Measurements from ENCODE around the gene CCDC15. TPM values are rescaled to one million over a fixed set of nuclear protein-coding genes. Genes with fewer than 3 reads are reported as not detected.

The CCDC15 gene
- total and polyA plus RNA-seq, 2 of the 4 experiments (the other 2 are of a cell fraction), result 1.1 to 2.0 TPM

DNA sequence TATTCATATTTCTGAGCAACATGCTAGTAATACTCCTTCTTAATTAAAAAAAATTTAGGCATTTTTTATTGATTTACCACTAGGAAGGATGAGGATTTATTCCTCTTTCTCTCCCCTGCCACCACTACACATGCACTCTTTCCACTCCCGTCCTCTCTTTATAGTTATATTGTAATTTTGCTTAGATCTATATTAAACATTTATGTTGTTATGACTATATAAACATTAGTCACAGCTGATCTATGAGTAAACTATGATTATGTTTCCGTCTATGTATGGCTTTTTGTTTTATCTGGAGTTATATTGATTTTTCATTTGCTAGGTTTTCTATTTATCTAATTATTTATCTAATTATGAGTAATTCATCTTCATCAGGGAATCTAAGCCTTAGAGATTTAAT lies 17.8 kb downstream of the CCDC15 start:
- no peak overlapping the region for H3K4me2 ChIP-seq (ENCODE audit: low read depth, low read length)
- H4K8ac ChIP-seq (ENCODE audit: low read depth in 2 of 2, low read length in 2 of 2), result no peak overlapping the region
- no peak overlapping the region for H2BK120ac ChIP-seq (ENCODE audit: low read depth, low read length)
- H2BK5ac ChIP-seq (ENCODE audit: low read depth, low read length, poor library complexity, severe bottlenecking), result no peak overlapping the region
- no peak overlapping the region for H3K14ac ChIP-seq (replicated peaks; ENCODE audit: low read depth, low read length)
- dilution Hi-C loops (cut with HindIII; ENCODE audit: low sequenced_read_pairs, unreplicated experiment) (no loop called here), intact Hi-C loops (cut with micrococcal nuclease) (loop anchor here (2.0 kb wide), 1 partner anchor 169 kb away; no protein-coding TSS in a partner anchor), in situ Hi-C loops (cut with MboI; ENCODE audit: low sequenced_read_pairs) (loop anchor here (10.0 kb wide), 2 partner anchors 173 to 453 kb away; no protein-coding TSS in a partner anchor)
- ChIA-PET POLR2A (ENCODE audit: unreplicated experiment) (no interaction called here), CTCF (no interaction called here)
- H2BK20ac ChIP-seq (ENCODE audit: low read depth, low read length), result no peak overlapping the region
- no peaks in the 10 kb centered on the region for H3K4me1 ChIP-seq (ENCODE audit: control insufficient read depth, insufficient read depth, low read length)
- no peak overlapping the region for H4K91ac ChIP-seq (ENCODE audit: insufficient read depth, low read depth, low read length)
- no CpG with 5 or more reads among the region's 2 CpGs for WGBS, 2 experiments (ENCODE audit: extremely low coverage in 2 of 2, insufficient read length in 1 of 2)
- H2AFZ ChIP-seq (replicated peaks; ENCODE audit: low read length, poor library complexity), result no peak overlapping the region
- H2BK15ac ChIP-seq (ENCODE audit: low read depth, low read length), result no peak overlapping the region
- H3K4ac ChIP-seq (ENCODE audit: low read depth, low read length), result no peak overlapping the region
- H3K79me1 ChIP-seq (ENCODE audit: low read depth in 1 of 2, low read length in 2 of 2), result no peaks in the 10 kb centered on the region
- no peak overlapping the region for H3K18ac ChIP-seq (ENCODE audit: low read depth, low read length)
- no peak overlapping the region for H3K56ac ChIP-seq (ENCODE audit: extremely low read depth, insufficient read depth, low read length)
- H4K5ac ChIP-seq (ENCODE audit: low read depth, low read length), result no peak overlapping the region
- H3K9me3 ChIP-seq (ENCODE audit: control insufficient read depth, insufficient read depth, low read length), result no peaks in the 10 kb centered on the region
- BruUV-seq (replicated peaks), result no TSS peak
- H4K20me1 ChIP-seq (ENCODE audit: insufficient read depth, low read length), result no peaks in the 10 kb centered on the region
- H3K27me3 ChIP-seq (ENCODE audit: control insufficient read depth, insufficient read depth, low read length), result no peaks in the 10 kb centered on the region
- no peaks in the 10 kb centered on the region for H3K9me1 ChIP-seq (ENCODE audit: insufficient read depth, low read length)
- ATAC-seq (ENCODE audit: low read depth) (no peak), DNase-seq (peak; percentile 7)
- H3K27ac ChIP-seq (ENCODE audit: insufficient read depth, low read length), result no peak overlapping the region
- no peak overlapping the region for H3K23ac ChIP-seq (ENCODE audit: low read depth, low read length)
- no peak overlapping the region for H2AK5ac ChIP-seq (ENCODE audit: low read depth, low read length)
- H3K4me3 ChIP-seq (ENCODE audit: insufficient read depth, low read depth, low read length), result no peak overlapping the region
- H3K36me3 ChIP-seq (ENCODE audit: control insufficient read depth, insufficient read depth, low read length), result no peaks in the 10 kb centered on the region
- H3K9ac ChIP-seq (ENCODE audit: low read depth, low read length), result no peak overlapping the region
- no peak overlapping the region for H2AK9ac ChIP-seq (replicated peaks; ENCODE audit: low read depth, low read length, poor library complexity)
- TF ChIP-seq RAD21 (IDR thresholded peaks at IDR 0.05; ENCODE audit: low read length) (no peak), FOS (IDR thresholded peaks at IDR 0.05; ENCODE audit: low read depth, low read length) (no peak), SMC3 (IDR thresholded peaks at IDR 0.05; ENCODE audit: low read depth, low read length) (no peak), POLR2A (IDR thresholded peaks at IDR 0.05; ENCODE audit: low read depth, low read length) (no peak), MAFK (IDR thresholded peaks at IDR 0.05; ENCODE audit: low read depth, low read length) (no peak), CHD1 (IDR thresholded peaks at IDR 0.05; ENCODE audit: low read depth, low read length) (no peak), BHLHE40 (IDR thresholded peaks at IDR 0.05; ENCODE audit: low read depth, low read length) (no peak), RFX5 (IDR thresholded peaks at IDR 0.05; ENCODE audit: low read depth, low read length) (no peak), NFE2L2 (IDR thresholded peaks at IDR 0.05; ENCODE audit: low read depth, low read length) (no peak), MAZ (IDR thresholded peaks at IDR 0.05; ENCODE audit: borderline replicate concordance, low read depth, low read length) (no peak)
- TF ChIP-seq, protein P1, sequence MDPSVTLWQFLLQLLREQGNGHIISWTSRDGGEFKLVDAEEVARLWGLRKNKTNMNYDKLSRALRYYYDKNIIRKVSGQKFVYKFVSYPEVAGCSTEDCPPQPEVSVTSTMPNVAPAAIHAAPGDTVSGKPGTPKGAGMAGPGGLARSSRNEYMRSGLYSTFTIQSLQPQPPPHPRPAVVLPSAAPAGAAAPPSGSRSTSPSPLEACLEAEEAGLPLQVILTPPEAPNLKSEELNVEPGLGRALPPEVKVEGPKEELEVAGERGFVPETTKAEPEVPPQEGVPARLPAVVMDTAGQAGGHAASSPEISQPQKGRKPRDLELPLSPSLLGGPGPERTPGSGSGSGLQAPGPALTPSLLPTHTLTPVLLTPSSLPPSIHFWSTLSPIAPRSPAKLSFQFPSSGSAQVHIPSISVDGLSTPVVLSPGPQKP (IDR thresholded peaks at IDR 0.05; ENCODE audit: borderline replicate concordance, low read depth, low read length), result no peak
- TF ChIP-seq, protein P2, sequence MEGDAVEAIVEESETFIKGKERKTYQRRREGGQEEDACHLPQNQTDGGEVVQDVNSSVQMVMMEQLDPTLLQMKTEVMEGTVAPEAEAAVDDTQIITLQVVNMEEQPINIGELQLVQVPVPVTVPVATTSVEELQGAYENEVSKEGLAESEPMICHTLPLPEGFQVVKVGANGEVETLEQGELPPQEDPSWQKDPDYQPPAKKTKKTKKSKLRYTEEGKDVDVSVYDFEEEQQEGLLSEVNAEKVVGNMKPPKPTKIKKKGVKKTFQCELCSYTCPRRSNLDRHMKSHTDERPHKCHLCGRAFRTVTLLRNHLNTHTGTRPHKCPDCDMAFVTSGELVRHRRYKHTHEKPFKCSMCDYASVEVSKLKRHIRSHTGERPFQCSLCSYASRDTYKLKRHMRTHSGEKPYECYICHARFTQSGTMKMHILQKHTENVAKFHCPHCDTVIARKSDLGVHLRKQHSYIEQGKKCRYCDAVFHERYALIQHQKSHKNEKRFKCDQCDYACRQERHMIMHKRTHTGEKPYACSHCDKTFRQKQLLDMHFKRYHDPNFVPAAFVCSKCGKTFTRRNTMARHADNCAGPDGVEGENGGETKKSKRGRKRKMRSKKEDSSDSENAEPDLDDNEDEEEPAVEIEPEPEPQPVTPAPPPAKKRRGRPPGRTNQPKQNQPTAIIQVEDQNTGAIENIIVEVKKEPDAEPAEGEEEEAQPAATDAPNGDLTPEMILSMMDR (conservative IDR thresholded peaks at IDR 0.05; ENCODE audit: low read depth, low read length), result no peak
- TF ChIP-seq, protein P3, sequence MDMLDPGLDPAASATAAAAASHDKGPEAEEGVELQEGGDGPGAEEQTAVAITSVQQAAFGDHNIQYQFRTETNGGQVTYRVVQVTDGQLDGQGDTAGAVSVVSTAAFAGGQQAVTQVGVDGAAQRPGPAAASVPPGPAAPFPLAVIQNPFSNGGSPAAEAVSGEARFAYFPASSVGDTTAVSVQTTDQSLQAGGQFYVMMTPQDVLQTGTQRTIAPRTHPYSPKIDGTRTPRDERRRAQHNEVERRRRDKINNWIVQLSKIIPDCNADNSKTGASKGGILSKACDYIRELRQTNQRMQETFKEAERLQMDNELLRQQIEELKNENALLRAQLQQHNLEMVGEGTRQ (IDR thresholded peaks at IDR 0.05; ENCODE audit: low read depth, low read length), result no peak

Data from IMR-90 (cell line).